ENCODE measurements around the gene LARGE1.

- TF ChIP-seq POLR2AphosphoS5 (IDR thresholded peaks at IDR 0.05; ENCODE audit: insufficient read depth in 1 of 2, low read depth in 1 of 2) (no peak), CTCF (IDR thresholded peaks at IDR 0.05) (no peak)
These were observed 355.6 kb downstream of the LARGE1 start for GRCh38 chr22:33564683-33565082.
